GM19438 (cell line): ENCODE data around the gene ATP9A.

ENCODE experiments used
- ATAC-seq: cut with Tn5 transposase; IDR thresholded peaks from one replicate; pipeline ENCODE4 v1.9.1; 2021; ENCODE audit warnings: low read depth; ENCODE audit not compliant: unreplicated experiment

The ATP9A gene

DNA sequence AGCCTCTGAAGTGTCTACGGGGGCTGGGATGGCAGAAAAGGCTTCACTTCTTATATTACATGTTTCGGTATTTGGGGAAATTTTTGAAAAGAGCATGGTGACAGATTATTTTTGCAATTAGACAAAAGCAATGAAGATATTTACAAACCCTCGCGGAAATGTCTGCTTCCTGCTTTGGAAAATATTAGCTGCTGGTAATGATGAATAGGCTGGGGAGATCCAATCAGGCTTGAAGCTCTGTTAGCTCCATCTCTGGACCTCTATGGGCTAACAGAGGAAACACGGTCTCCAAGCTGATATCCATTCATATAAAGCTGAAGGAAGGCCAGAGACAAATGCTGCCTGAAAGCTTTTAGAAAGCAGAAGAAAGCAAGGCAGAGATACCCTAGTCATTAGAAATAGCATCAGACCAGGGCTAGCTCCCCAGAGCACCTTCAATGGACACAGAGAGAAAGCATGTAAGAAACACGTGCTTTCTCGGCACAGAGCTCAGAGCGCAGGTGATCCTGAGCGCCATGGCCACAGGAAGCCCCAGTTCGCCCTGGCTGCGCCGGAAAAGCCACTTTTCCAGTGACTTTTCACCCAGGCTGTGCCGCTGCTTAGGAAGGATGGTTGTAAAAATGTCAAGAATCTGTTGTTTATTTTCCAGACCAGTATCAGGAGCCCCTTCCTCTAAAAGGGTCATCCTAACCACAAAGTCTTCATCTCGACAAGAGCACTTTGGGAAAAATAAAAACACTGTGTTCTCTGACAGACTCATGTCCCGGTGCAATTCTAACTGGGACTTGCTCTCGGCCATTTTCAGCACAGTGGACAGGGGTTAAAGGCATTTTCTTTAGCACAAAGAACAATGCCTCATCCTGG, 157.2 kb downstream of the ATP9A start:
- no peak for ATAC-seq

DNA sequence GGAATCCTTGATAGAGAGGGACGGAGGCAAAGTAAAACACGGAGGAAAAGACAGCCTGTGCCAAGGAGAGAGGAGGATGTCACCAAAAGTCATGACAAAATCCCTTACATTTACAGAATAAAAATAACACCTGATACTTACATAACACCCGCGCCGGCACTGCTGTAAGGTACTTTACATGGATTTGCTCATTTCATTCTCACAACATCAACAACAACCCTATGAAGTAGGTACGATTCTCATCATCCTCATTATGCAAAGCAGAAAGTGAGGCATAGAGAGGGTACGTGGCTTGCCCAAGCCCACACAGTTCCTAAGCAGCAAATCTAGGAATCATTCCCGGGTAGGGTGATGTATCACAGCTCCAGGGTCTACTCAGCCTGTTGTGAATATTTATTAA, 158.1 kb downstream of the ATP9A start:
- no peak for ATAC-seq

DNA sequence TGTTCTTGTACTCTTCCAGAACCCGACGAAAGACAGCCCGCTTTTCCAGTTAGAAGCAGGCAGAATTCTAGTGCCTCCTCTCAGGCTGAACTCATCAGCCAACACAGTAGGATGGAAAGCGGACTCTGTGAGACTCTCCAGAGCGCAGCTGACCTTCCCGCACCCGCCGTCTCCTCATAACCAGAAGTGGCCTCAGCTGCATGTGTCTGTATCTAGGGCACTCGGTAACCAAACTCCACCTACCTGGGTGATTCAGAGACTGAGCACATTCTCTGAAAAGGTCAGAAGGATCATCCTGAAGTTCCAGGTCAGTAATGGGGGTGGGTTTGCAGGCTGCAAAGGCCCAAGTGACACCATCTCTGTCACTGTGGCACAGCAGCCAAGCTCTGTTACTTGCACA, 158.9 kb downstream of the ATP9A start:
- ATAC-seq: no peak

DNA sequence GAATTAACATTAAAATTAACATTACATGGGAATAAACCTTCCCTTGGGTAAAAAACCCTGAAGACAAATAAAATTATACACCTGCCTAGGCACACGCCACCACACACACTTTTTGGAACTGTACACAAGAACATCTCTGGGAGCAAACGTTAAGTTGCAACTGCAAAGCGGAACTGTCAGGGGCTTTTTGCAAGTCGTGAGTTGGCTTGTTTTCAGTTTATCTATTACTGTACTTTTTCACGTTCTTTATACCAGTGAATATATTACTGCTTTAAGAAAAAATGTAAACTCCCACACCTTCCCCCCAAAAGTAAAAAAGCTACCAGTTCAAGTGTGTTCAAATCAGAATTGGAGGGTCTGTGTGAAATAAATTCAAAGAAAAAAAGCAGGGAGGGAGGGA, 160.1 kb downstream of the ATP9A start:
- no peak for ATAC-seq

DNA sequence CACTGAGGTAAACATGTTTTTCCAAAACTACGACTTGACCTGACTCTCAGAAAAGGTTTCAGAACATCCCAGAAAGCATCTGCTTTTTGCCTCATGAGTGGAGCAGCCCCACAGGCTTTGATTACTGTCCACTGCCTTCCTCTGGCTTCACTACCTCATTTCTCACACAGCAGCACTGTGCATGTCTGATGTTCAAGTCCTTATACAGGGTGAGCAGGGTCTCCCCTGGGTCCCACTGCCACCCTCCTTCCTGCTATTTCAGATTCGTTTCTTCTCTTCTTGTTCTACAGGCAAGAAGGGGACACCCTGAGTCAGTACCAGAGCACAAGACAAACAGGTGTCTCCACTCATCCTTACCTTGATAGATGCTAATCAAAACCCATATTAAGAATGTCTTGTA, 161.0 kb downstream of the ATP9A start:
- ATAC-seq: no peak

DNA sequence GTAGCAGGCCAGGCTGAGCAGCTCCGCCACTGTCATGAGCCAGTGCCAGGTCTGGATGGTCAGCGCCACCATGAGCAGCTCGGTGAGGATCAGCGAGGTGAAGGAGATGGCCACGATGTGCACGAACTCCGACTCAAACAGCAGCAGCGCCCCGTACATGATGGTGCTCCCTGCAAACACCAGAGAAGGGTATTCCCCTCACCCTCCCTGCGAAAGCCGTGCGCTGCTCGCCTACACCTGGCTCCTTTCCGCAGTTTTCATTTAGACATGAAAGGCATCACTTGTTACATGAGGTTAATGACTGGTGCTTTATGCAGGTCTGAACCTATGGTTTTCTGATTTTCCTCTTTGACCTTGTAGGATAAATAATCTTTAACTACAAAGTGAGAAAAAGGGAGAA, 163.3 kb downstream of the ATP9A start:
- ATAC-seq: no peak

DNA sequence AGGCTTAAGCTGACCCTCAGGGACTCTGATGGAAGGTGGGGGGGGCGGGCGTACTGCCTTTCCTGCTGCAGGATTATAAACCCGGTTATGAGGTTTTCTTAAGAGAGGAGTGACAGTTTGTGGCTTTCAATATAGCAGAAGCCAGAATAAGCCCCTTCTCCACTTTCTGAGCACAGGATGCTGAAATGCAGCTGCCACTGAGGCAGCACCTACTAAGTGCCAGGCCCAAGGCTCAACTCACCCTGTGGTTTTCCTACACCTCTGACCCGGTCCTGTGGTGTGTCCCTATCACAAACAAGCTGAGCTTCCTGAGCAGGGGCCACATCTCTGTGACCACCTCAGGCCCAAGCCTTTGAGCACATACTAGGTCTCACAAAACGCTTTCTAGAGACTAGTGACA, 166.1 kb downstream of the ATP9A start:
- no peak for ATAC-seq

DNA sequence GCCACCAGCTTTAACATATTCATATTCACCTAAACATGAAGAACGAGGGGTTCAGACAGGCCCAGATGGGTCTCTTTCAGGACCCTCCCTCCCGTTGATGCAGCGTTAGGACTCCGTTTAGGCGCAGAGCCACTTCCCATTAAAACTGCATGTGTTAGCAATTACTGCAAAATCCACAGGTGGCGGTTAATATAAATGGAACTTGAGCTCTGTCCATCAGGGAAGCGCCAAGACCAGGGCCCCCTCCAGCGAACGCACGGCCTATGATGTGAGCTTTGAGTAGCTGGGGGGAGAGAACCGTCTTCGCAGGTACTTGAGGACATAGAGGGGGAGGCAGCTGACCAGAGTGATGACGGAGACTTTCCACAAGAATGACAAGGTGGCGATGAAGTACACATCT, 167.2 kb downstream of the ATP9A start:
- no peak for ATAC-seq

DNA sequence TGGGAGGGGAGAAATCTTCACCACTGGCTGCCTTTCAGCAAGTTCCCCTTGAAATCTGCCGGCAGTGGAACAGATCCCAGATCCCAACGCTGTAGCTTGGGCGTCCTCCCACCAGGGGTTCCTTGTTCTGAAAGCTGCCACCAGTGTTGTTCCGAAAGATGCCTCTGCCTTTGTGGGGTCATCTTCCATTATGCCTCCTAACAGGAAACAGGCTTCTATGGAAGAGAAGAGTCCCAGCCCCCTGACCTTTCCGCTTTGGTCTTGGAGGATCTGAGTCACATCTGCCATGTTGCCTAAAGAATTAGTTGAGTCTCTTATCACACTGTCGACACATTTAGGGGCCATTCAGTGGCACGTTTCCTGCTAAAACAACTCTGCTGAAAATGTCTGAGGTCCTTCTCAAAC, 168.2 kb downstream of the ATP9A start:
- no peak for ATAC-seq

DNA sequence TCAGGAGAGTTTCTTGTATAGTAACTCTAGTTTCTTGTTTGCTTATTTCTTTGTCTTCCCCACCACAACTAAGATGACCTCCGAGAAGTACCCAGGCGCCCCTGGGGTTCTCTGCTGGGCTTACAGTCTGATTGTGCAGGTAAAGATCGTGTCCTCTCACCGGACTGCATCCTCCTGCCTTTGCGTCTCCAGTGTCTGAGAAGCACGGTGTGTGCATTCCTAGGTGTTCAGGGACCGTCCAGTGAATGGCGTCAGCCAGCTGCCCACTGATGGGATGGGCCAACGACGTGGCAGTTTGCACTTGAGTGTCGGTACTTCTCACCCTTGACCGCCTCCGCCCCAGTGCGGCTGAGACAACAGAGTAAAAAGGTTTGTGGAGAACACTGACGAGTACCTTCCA, 169.6 kb downstream of the ATP9A start:
- ATAC-seq: no peak

DNA sequence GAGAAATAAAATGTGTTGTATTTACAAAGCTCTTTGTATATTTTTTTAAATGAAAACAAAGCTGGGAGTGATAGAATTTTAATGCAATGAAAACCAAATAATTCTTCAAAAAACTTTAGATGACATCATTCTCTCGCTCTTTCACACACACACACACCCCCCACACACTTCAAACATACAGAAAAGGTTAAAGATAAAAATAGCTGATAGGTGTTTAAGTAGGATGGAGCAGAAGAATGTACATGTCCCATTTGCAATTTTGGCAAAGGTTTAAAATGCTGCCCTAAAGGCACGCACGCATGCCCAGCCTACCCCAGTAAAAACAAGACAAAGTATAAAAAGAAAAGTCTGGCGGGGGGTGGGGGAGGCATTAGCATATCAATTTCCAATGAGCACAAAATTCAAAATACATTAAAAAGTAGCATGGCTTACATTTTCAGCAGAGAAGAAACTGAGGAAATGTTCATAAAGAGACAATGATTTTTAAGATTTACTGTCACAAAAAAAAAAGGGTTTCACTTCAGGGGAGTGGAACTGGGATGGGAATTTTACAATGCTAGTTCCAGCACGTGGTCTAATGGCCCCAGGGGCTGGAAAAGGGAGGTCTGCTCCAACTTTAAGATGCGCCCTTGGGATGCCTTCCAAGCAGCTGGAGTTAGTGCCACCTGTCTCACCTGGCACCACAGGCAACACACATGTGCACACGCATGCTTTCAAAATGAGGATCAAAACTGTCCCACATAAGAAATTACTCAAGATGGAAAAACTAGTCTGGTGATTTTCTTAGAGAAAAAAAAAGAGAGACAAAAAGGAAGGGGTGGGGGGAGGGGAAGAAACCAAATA, 170.6 kb downstream of the ATP9A start:
- ATAC-seq: no peak

DNA sequence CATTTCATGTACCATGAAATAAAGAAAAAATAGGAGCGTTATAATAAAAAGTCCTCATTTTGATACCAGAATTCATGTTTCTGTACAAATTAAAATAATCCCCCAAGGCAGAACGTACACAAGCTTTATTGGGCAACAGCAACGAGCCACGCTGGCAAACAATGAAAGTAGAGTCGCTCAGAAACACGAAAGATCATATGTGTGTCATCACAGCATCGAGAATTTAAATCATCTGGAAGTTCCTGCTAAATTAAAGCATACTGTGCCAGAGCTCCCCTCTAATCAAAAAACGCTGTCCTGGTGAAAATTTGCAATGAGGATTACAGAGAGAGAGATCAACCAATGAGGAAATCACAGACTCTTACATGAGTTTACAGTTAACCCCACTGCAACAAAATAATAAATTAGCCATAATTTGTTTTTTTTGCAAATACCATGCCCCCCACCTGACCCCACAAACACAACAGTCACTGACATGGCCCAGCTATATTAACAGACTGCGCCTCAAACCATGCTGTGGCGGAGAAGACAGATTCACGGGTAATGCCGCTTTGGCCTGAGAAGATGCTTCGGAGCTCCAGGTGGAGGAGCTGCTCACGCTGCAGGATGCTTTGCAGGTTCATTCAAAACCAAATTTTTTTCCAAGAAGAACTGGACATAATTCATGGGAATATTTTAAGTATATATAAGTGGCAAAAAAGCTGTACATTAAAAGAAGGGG, 171.4 kb downstream of the ATP9A start:
- ATAC-seq: no peak

DNA sequence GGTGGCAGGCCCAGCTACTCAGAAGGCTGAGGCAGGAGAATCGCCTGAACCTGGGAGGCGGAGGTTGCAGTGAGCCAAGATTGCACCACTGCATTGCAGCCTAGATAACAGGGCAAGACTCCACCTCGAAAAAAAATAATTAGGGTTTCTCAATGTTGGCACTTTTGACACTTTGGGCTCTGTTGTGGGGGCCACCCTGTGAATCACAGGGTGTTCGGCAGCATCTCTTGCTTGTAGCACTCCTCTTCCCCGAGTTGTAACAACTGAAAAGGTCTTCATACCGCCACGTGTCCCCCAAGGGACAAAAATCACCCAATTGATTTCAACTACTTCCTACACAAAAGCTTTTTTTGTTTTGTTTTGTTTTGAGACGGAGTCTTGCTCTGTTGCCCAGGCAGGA, 172.4 kb downstream of the ATP9A start:
- ATAC-seq: no peak

DNA sequence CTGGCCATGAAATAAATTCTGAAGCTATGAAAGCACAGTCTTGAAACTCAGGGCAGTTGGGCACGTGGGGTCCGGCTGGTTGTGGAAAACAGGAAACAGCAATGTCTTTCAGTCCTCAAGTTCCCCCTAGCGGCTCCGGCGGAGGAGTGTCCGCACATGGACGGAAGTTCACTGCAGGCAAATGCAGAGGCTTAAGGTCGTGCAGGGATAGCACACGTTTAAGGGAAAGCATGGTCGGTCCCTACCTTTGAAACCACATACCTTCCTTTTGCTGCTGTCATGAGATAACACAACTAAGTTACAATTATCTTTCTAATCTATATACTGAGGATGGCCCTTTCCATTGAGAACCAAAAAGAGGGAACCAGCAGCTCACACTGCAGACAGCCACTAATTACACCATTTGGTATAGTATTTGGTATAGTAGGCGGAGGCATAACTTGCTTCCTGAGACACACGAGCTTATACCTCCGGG, 173.1 kb downstream of the ATP9A start:
- ATAC-seq: peak; percentile 94

DNA sequence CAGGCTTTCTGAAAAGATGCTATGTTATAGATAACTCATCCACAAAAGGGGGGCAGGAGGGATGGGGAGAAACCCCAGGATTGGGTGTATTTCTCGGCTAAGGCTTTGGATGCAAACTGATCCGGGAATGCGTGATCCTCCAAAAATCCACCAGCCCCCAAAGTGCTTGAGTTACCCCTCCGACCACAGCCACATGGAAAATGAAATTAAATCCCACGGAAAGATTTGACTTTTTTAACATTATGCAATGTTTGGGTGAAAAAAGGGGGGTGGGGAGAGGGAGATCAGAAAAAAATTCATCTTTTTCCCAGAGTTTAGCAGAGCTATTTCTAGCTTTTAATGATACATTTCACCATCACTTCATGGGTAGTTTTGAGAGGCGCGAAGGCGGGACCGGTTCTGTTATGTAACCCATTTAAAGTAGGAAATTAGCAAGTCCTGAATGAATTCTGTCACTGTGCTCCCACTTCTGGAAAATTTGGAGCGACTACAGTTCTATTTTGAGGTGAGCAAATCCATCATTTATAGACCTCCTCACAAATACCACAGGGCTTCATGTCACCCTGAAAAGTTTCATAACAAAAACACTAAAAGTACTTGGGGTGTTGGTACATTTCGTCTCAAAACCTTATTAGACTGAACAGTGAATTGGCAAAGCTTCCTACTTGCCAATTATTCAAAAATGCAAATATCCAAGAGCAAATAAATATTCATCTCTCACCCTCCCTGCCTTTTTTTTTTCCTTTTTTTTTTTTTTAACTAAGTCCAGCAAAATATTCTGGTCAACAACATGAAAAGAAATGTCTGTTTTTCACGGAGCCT, 173.7 kb downstream of the ATP9A start:
- ATAC-seq: no peak

DNA sequence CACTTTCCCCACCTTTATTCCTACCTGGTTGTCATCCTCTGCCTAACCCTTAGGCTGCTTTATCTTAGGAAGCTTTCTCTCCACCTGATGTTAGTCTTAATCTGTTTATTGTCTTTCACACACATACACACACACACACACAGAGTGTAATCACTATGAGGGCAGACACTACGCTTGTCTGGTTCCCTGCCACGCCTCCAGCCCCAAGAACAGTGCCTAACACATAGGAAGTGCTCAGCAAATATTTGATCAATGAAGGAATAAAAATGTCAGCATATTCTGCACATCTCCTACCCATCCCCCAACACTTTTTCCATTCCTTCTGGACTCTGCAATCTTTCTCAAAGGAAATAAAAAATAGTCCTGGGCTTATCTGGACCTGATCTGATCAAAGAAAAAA, 174.6 kb downstream of the ATP9A start:
- ATAC-seq: no peak

DNA sequence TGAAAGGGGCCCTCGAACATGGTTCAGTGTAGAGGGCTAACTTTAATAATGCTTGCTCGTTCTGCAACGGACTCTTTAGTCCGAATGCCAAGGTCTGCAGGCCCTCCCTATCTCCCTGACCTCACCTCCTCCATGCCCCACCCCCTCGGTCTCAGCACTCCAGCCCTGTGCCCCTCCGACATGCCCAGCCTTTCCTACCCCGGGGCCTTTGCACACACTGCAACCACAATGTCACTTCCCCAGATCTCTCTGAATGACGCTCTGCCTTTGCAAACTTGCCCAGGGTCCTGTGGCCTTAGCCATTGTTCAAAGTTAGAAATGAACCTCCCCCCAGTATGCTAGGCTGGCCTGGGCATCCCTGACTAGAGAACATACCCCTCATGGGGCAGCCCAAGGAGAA, 175.6 kb downstream of the ATP9A start:
- no peak for ATAC-seq

DNA sequence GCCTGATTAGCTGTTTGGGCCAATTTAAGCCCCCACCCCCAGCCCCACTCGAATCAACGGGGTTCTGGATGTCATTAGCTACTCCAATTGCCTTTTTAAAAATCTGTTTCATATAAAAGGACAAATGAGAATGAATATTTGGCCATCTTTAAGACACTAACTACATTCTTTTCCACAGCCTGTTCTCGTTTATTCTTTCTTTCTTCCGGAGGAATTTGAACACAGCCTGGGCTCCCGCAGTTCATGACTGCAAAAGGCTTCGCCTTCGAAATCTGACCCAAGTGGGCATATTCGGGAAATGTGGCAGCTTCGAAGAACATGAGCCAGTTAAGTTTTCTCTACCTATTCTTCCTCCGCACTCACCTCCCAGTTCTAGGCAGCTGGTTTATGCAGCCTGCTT, 176.3 kb downstream of the ATP9A start:
- ATAC-seq: no peak

DNA sequence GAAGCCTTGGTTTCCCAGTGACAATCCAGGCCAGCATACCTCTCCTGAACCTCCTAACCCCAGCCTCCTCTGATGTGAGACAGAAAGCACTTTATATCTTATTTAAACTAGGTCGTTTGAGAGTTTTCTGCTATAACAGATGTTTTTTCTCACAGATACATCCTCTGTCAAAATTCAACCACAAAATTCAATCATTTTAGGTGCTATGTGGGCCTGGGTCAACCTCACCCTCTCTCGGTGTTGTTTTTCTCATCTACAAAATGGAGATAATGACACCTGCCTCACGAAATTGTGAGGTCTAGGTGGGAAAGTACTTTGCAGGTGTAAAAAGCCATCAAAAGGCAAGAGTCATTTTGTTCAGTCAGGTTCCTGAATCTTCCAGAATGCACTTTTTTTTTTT, 179.4 kb downstream of the ATP9A start:
- no peak for ATAC-seq

DNA sequence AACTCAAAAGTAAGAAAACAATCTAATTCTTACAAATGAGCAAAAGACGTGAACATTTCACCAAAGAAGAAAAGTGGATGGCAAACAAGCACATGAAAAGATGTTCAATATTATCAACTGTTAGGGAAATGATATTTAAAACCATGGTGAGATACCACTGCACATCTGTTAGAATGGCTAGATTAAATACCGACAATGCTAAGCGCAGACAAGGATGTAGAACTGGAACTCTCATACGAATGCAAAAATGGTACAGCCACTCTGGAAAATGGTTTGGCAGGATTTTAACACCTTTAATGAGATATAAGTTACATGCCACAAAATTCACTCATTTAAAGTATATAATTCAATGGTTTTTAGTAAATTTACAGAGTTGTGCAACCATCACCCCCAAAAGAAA, 181.0 kb downstream of the ATP9A start:
- no peak for ATAC-seq
